Mesenchymal stem cell (in vitro differentiated cells and primary cell): ENCODE data around the gene CCNF.
"Not testable (repeated sequence)": the region's sequence is repeated elsewhere in the genome, so short reads cannot be mapped to it uniquely, and the experiment has no call there.

Source experiments
- DNase-seq: peaks from one replicate; pipeline ENCODE4 v3.0.0-alpha.2; 2013
- H2AFZ ChIP-seq: one replicate; pipeline ENCODE4 v1.6.1; 2013; ENCODE audit warnings: low read depth, mild to moderate bottlenecking, control low read depth, inconsistent platforms, low read length, moderate library complexity
- H2AK5ac ChIP-seq: 2 replicates; pipeline ENCODE4 v1.6.1; 2013; ENCODE audit warnings: low read length, moderate library complexity, mild to moderate bottlenecking, inconsistent platforms; ENCODE audit not compliant: severe bottlenecking
- H2BK120ac ChIP-seq: one replicate; pipeline ENCODE4 v1.6.1; 2013; ENCODE audit warnings: low read depth, mild to moderate bottlenecking, inconsistent platforms, low read length, moderate library complexity
- H2BK12ac ChIP-seq, 2 experiments: one replicate each; pipeline ENCODE4 v1.6.1; 2013; ENCODE audit warnings: inconsistent platforms in 2 of 2, low read length in 2 of 2, mild to moderate bottlenecking in 2 of 2, moderate library complexity in 2 of 2, control low read depth in 1 of 2
- H2BK15ac ChIP-seq: one replicate; pipeline ENCODE4 v1.6.1; 2013; ENCODE audit warnings: mild to moderate bottlenecking, low read depth, inconsistent platforms; ENCODE audit not compliant: poor library complexity, severe bottlenecking
- H2BK5ac ChIP-seq: 2 replicates; pipeline ENCODE4 v1.6.1; 2013; ENCODE audit warnings: low read depth, mild to moderate bottlenecking, low read length, control low read depth, inconsistent platforms; ENCODE audit not compliant: poor library complexity, severe bottlenecking
- H3K14ac ChIP-seq, 2 experiments: one replicate each; pipeline ENCODE4 v1.6.1; 2013; ENCODE audit warnings: inconsistent platforms in 2 of 2, low read length in 2 of 2, control low read depth in 1 of 2, mild to moderate bottlenecking in 1 of 2, moderate library complexity in 1 of 2
- H3K18ac ChIP-seq, 2 experiments: one replicate each; pipeline ENCODE4 v1.6.1; 2013; ENCODE audit warnings: inconsistent platforms in 2 of 2, low read length in 2 of 2, control low read depth in 1 of 2, low read depth in 1 of 2, mild to moderate bottlenecking in 1 of 2
- H3K23ac ChIP-seq, 2 experiments: one replicate each; pipeline ENCODE4 v1.6.1; 2013; ENCODE audit warnings: inconsistent platforms in 2 of 2, low read length in 2 of 2, mild to moderate bottlenecking in 2 of 2, moderate library complexity in 2 of 2, control low read depth in 1 of 2
- H3K27ac ChIP-seq: 2 replicates; pipeline ENCODE4 v1.5.1; 2013; ENCODE audit warnings: mild to moderate bottlenecking, moderate library complexity, low read length, control low read depth, inconsistent platforms; ENCODE audit not compliant: poor library complexity, severe bottlenecking
- H3K27me3 ChIP-seq, 2 experiments: 2 replicates each; pipeline versions ENCODE4 v1.6.1 to v1.7.0; 2013; ENCODE audit warnings: low read length in 2 of 2, mild to moderate bottlenecking in 2 of 2, moderate library complexity in 2 of 2, control low read depth in 1 of 2, inconsistent platforms in 1 of 2; ENCODE audit not compliant: control insufficient read depth in 1 of 2, insufficient read depth in 1 of 2
- H3K36me3 ChIP-seq, 2 experiments: 2 replicates each; pipeline versions ENCODE4 v1.6.1 to v1.7.0; 2013; ENCODE audit warnings: low read length in 2 of 2, control low read depth in 1 of 2, inconsistent platforms in 1 of 2, low read depth in 1 of 2, mild to moderate bottlenecking in 1 of 2; ENCODE audit not compliant: insufficient read depth in 2 of 2, control insufficient read depth in 1 of 2
- H3K4ac ChIP-seq, 2 experiments: one replicate each; pipeline ENCODE4 v1.6.1; 2013; ENCODE audit warnings: inconsistent platforms in 2 of 2, low read length in 2 of 2, mild to moderate bottlenecking in 2 of 2, moderate library complexity in 2 of 2, control low read depth in 1 of 2, low read depth in 1 of 2
- H3K4me1 ChIP-seq: 2 replicates; pipeline ENCODE4 v1.6.1; 2013; ENCODE audit warnings: low read depth, low read length, control low read depth; ENCODE audit not compliant: control insufficient read depth, insufficient read depth
- H3K4me2 ChIP-seq: 2 replicates; pipeline ENCODE4 v1.6.1; 2013; ENCODE audit warnings: low read length, mild to moderate bottlenecking, inconsistent platforms; ENCODE audit not compliant: poor library complexity, severe bottlenecking
- H3K4me3 ChIP-seq, 2 experiments: 2 replicates each; pipeline versions ENCODE4 v1.5.1 to v1.7.0; 2013; ENCODE audit warnings: low read length in 2 of 2, mild to moderate bottlenecking in 2 of 2, control low read depth in 1 of 2, low read depth in 1 of 2; ENCODE audit not compliant: insufficient read depth in 1 of 2
- H3K79me1 ChIP-seq: replicated peaks from 2 replicates; pipeline ENCODE4 v1.6.1; 2013; ENCODE audit warnings: mild to moderate bottlenecking, control low read depth, low read length, inconsistent platforms; ENCODE audit not compliant: poor library complexity, severe bottlenecking
- H3K9ac ChIP-seq: 2 replicates; pipeline ENCODE4 v1.7.0; 2013; ENCODE audit warnings: mild to moderate bottlenecking, low read length, moderate library complexity
- H3K9me3 ChIP-seq: 2 replicates; pipeline ENCODE4 v1.7.0; 2013; ENCODE audit warnings: mild to moderate bottlenecking, low read length; ENCODE audit not compliant: control insufficient read depth
- H4K8ac ChIP-seq: one replicate; pipeline ENCODE4 v1.6.1; 2013; ENCODE audit warnings: inconsistent platforms, mild to moderate bottlenecking, low read length, moderate library complexity
- H4K91ac ChIP-seq: one replicate; pipeline ENCODE4 v1.6.1; 2013; ENCODE audit warnings: mild to moderate bottlenecking, low read length, inconsistent platforms
- WGBS: methylation state at CpG from one replicate; pipeline ENCODE4 v1.1.7; 2013; ENCODE audit warnings: mixed read lengths; 5-methylcytosine and 5-hydroxymethylcytosine counted together

The CCNF gene

GRCh38 chr16:2477327-2477726, 48.1 kb downstream of the CCNF start:
- 98% methylated on average over 3 of the region's 3 CpGs for WGBS
- no peak overlapping the region for H3K4ac ChIP-seq
- H2BK5ac ChIP-seq: no peak overlapping the region
- H3K79me1 ChIP-seq: peaks cover 28% of the 10 kb centered on the region
- peaks cover 0 to 11% of the 10 kb centered on the region in 2 experiments for H3K27me3 ChIP-seq
- no peak for DNase-seq
- no peak overlapping the region for H2AFZ ChIP-seq
- no peak overlapping the region for H3K23ac ChIP-seq
- H3K18ac ChIP-seq: no peak overlapping the region
- H4K8ac ChIP-seq: no peak overlapping the region
- no peak overlapping the region for H2BK15ac ChIP-seq
- H3K36me3 ChIP-seq: peaks cover 0 to 10% of the 10 kb centered on the region in 2 experiments
- H2AK5ac ChIP-seq: no peak overlapping the region
- no peak overlapping the region for H2BK12ac ChIP-seq
- no peaks in the 10 kb centered on the region for H3K9me3 ChIP-seq
- no peak overlapping the region for H2BK120ac ChIP-seq
- H3K14ac ChIP-seq: no peak overlapping the region
- H3K4me3 ChIP-seq: no peak overlapping the region
- H3K4me1 ChIP-seq: peaks cover 32% of the 10 kb centered on the region
- H3K4me2 ChIP-seq: no peak overlapping the region
- no peak overlapping the region for H4K91ac ChIP-seq
- H3K27ac ChIP-seq: no peak overlapping the region
- H3K9ac ChIP-seq: no peak overlapping the region

GRCh38 chr16:2478279-2478678, 49.0 kb downstream of the CCNF start:
- no peak overlapping the region for H3K18ac ChIP-seq
- H4K8ac ChIP-seq: no peak overlapping the region
- H2BK120ac ChIP-seq: no peak overlapping the region
- H3K14ac ChIP-seq: no peak overlapping the region
- peaks cover 24% of the 10 kb centered on the region for H3K4me1 ChIP-seq
- peaks cover 0 to 1% of the 10 kb centered on the region in 2 experiments for H3K27me3 ChIP-seq
- no peak for DNase-seq
- no peak overlapping the region for H3K4me3 ChIP-seq
- no peak overlapping the region for H3K23ac ChIP-seq
- 98% methylated on average over 8 of the region's 8 CpGs for WGBS
- no peak overlapping the region for H3K27ac ChIP-seq
- H2AFZ ChIP-seq: no peak overlapping the region
- peaks cover 30% of the 10 kb centered on the region for H3K79me1 ChIP-seq
- no peak overlapping the region for H4K91ac ChIP-seq
- H3K9me3 ChIP-seq: no peaks in the 10 kb centered on the region
- no peak overlapping the region for H3K4me2 ChIP-seq
- H2BK15ac ChIP-seq: no peak overlapping the region
- no peak overlapping the region for H2AK5ac ChIP-seq
- H2BK12ac ChIP-seq: no peak overlapping the region
- H3K9ac ChIP-seq: no peak overlapping the region
- H3K36me3 ChIP-seq: peaks cover 0 to 10% of the 10 kb centered on the region in 2 experiments
- no peak overlapping the region for H2BK5ac ChIP-seq
- no peak overlapping the region for H3K4ac ChIP-seq

- H3K9ac ChIP-seq, H3K14ac ChIP-seq, H2BK15ac ChIP-seq, H3K9me3 ChIP-seq, H3K27ac ChIP-seq, H2AK5ac ChIP-seq, H2BK12ac ChIP-seq, H2BK5ac ChIP-seq, H3K18ac ChIP-seq, H3K4me2 ChIP-seq, H2AFZ ChIP-seq, H3K4me3 ChIP-seq, H3K27me3 ChIP-seq, H3K4ac ChIP-seq, H4K8ac ChIP-seq, H2BK120ac ChIP-seq, DNase-seq, H4K91ac ChIP-seq, H3K23ac ChIP-seq: not testable (repeated sequence)
- Histone ChIP-seq H3K36me3 (peaks cover 0 to 10% of the 10 kb centered on the region in 2 experiments), H3K79me1 (peaks cover 42% of the 10 kb centered on the region), H3K4me1 (peaks cover 12% of the 10 kb centered on the region)
- 94% methylated on average over 10 of the region's 10 CpGs for WGBS
These were observed 50.7 kb downstream of the CCNF start for GRCh38 chr16:2479996-2480395.

- Histone ChIP-seq H2BK120ac (no peak overlapping the region), H3K27ac (no peak overlapping the region), H3K4me3 (no peak overlapping the region)
These were observed 51.7 kb downstream of the CCNF start for GRCh38 chr16:2480948-2481347.

More at GRCh38 chr16:2480948-2481347, 51.7 kb downstream of the CCNF start:
- H3K4me2 ChIP-seq: no peak overlapping the region
- H2BK5ac ChIP-seq: no peak overlapping the region
- no peak overlapping the region for H2BK12ac ChIP-seq
- peaks cover 5% of the 10 kb centered on the region for H3K4me1 ChIP-seq
- H2BK15ac ChIP-seq: no peak overlapping the region
- H3K79me1 ChIP-seq: peaks cover 48% of the 10 kb centered on the region
- no peak for DNase-seq
- H3K23ac ChIP-seq: peak overlapping the region in 1 of 2 experiments; percentile 71
- no peak overlapping the region for H3K4ac ChIP-seq
- no peak overlapping the region for H3K9ac ChIP-seq
- peaks cover 0 to 10% of the 10 kb centered on the region in 2 experiments for H3K36me3 ChIP-seq
- no peak overlapping the region for H4K91ac ChIP-seq
- H4K8ac ChIP-seq: no peak overlapping the region
- H3K14ac ChIP-seq: no peak overlapping the region
- H3K27me3 ChIP-seq: no peaks in the 10 kb centered on the region
- H2AK5ac ChIP-seq: no peak overlapping the region
- H3K18ac ChIP-seq: no peak overlapping the region
- 92% methylated on average over 12 of the region's 12 CpGs for WGBS
- no peak overlapping the region for H2AFZ ChIP-seq
- no peaks in the 10 kb centered on the region for H3K9me3 ChIP-seq
